ENCODE data around the gene CDH10.

The CDH10 gene

DNA sequence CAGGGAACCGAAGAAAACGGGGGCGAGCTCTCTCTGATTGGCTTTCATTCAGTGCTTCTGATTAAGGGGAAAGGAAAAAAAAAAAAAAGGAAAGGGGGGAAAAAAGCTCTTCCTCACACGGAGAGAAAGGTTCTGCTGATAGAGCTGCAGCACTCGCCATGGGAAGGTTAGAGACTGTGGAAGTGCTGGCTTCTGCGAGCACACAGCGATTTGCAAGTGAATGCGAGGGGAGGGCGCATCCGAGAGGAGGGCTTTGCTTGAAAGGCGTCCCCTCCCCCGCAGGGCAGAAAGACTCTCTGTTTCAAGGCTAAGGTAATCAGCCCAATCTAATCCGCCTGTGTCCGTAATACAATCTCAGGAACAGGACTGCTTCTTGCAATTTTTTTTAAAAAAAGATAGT lies at the start of gene CDH10:
Gene CDH10, minus strand, starts transcription at position 218 of the 400 bp plus-strand sequence. CDS start 51,488 bp downstream, outside the sequence.
- no peak for DNase-seq

DNA sequence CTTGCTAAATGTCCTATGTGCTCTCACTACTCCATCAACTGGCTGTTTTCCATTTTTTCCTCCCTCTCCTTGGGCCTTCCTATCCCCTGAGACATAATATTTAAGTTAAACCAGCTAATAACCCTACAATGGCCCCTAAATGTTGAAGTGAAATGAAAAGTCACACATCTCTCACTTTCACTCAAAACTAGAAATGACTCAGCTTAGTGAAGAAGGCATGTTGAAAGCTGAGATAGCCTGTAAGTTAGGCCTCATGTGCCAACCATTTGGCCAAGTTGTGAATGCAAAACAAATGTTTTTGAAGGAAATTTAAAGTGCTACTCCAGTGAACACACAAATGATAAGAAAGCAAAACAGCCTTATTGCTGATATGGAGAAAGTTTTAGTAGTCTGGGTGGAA lies 48.8 kb upstream of the CDH10 start:
- no peak for DNase-seq

GRCh38 chr5:24691074-24691473 lies 46.3 kb upstream of the CDH10 start:
- no peak for DNase-seq

DNA sequence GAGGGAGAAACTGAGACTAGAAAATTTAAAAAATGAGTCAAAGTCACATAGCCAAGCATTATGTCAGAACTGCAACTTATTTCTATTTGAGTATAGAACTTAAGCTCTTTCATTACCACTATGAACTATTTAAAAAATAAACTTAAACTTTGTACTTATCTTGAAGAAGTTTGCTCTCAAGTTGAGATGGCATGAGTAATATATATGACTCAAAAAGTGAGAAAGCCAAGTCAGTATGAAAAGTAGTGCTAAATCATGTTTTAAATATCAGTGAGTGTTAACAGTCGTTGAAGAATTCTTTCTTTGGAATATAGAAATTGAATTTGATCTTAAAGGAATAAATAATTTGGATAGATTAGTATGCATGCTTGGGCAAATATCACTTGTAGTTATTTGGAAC lies 36.3 kb upstream of the CDH10 start:
- DNase-seq = no peak

- DNase-seq = no peak
These were observed 23.3 kb upstream of the CDH10 start for GRCh38 chr5:24668050-24668449.

- DNase-seq = no peak
These were observed 4.8 kb upstream of the CDH10 start for GRCh38 chr5:24649531-24649930.

- DNase-seq = no peak
These were observed 2.1 kb upstream of the CDH10 start for GRCh38 chr5:24646915-24647314.

DNA sequence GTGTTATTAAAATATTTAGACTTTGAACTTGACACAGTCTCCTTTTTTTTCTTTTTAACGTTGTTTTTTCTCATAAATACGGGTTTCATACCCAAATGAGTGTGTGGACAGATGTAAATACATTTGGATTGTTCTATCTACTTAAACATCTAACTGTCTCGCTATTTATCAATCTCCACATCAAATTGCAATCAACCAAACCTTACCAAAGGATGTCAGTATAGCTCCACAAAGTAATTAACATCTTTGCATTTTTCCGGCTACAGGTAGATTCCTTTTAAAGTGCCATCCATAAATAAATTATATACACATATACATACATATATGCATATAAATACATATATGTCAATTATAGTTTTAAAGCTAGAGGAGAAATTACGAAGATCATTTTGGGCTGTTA lies 705 bp upstream of the CDH10 start:
- DNase-seq = no peak

DNA sequence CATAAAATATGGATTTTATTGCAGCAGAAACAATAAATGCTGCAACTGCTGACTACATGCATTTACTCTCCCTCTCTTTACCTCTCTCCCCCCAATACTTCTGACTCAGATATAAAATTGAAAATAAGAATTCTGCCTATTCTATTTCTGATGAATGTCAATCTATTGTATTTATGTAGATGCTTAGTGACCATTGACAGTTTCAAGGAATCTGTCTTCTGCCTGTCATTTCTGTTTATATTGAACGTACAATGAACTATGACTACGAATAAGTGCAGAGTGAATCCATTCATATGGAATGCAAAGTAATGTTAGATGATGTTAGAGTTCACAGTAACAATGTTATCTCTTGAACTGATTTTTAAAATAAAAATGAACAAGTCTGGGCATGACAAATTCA lies 898 bp downstream of the CDH10 start:
- DNase-seq = no peak

- DNase-seq = no peak
These were observed 1.6 kb downstream of the CDH10 start for GRCh38 chr5:24643156-24643555.

- DNase-seq = no peak
These were observed 2.8 kb downstream of the CDH10 start for GRCh38 chr5:24642022-24642421.

- no peak for DNase-seq
These were observed 9.6 kb downstream of the CDH10 start for GRCh38 chr5:24635209-24635608.

DNA sequence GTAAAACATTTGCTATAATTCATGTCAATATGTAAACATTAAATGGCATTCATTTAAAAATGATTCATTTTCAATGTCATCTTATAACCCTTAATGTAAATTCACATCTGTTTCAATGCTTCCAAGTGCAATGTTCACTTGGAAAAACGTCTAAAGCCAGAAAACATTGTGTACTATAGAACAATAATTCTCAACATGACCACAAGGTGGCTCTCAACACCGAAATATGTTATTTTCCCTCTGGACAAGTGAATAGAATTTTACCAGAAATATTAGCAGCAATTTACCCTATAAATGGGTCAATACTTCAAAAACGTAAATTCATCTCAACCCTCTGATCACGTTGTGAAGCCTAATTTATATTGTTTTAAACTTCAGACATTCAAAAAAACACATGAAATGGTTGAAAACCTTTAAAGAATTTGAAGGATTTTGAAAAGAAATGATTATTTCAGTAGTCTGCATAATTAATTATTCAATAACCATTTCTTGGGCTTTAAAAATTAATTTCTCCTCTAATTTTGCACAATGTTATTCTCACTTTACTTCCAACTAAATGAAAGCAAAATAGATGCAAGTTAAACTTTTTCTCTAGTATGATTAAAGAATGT lies 11.0 kb downstream of the CDH10 start:
- no peak for DNase-seq

GRCh38 chr5:24632353-24632752 lies 12.4 kb downstream of the CDH10 start:
- DNase-seq = no peak

DNA sequence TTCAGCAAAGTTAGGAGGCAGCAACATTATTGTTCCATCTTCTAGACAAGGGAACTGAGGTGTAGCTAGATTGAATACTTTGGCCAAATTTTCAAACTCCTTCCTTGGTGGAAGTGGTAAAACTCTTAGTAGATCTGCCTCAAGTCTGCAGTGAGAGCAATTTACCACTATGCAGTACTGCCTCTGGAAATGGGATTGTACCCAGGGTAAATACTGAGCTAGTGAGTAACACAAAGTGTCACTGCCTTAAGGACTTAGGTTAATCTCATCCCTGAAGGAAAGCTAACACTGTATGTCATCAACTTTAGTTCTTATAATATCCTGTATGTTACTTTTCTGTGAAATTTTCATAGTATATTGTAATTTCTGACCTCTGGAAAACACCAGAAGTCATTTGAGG lies 13.9 kb downstream of the CDH10 start:
- DNase-seq = no peak

GRCh38 chr5:24629798-24630197 lies 15.0 kb downstream of the CDH10 start:
- DNase-seq = no peak

GRCh38 chr5:24624872-24625271 lies 19.9 kb downstream of the CDH10 start:
- DNase-seq = no peak

- DNase-seq = no peak
These were observed 21.2 kb downstream of the CDH10 start for GRCh38 chr5:24623624-24624023.

DNA sequence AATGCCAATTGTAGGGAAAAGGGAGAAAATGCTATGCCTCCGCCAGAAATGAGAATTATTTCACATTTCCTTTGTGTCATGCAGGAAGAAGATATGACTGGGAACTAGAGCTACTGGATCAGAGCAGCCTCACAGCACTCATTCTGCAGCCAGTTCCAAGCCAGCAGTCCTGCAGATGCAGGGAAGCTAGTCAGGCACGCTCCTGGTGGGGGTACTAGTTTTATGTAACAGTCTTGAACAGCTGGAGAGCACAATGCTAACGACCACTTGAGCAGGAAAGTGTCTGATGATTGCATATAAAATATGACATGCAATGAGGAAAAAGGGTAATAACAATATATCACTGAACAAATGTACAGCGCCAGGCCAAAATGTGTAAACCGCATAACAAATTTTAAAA lies 21.7 kb downstream of the CDH10 start:
- DNase-seq = no peak

GRCh38 chr5:24621792-24622191 lies 23.0 kb downstream of the CDH10 start:
- no peak for DNase-seq

- no peak for DNase-seq
These were observed 28.2 kb downstream of the CDH10 start for GRCh38 chr5:24616566-24616965.

- DNase-seq = no peak
These were observed 29.6 kb downstream of the CDH10 start for GRCh38 chr5:24615159-24615558.

DNA sequence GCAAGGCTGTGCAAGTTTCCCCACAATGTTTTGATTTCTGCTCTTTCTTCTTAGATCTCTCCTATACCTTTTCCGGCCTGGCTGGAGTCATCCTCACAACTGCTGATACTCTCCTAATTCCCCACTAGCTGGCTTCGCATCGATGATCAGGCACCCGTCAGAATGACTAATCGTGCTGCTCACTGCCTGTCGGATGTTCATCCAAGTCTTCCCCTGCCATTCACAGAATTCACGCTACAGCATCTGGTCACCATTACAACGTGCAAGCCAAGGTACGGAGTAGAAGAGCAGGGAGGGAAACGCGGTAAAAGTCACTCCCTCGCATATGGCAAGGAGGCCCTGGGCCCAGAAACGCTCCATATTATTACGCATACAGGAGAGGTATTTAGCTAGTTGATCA lies 35.1 kb downstream of the CDH10 start:
- DNase-seq = no peak

GRCh38 chr5:24606971-24607370 lies 37.8 kb downstream of the CDH10 start:
- no peak for DNase-seq

DNA sequence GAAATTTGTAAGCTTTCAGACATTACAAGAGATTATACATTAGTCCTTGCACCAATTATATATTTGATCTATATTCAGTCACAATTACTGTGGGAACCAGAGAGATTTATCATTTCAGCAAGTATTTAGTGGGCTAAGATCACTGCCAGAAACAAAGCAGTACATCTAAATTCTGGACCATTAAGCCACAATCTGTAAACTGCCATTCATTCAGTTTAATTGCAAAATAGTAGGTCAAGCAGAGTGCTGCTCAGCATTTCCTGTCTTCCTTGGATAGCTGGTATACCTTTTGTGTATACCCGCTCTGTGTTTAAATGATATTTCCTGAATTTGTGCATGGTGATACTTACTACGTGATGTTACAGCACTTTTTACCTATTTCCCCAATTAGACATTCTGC lies 42.6 kb downstream of the CDH10 start:
- no peak for DNase-seq

DNA sequence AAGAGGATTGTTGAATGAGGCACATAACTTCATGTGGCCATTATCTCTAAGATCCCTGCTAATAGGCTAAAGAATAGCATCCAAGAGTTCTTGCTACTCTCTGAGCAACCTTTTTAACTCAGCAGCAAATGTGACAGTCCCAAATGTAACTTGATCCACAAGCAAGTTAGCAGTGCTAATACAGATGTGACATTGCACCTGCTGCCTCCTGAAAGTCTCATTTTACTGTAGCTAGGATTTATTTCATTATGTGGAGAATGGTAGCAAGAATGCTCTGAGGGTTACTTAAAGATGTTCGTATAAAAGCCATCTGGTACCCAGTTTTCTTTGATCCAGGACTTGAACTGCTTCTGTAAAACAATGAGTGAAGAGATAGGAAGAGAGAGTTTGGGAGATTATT lies 45.8 kb downstream of the CDH10 start:
- DNase-seq = no peak

Data from stimulated activated CD4-positive, alpha-beta T cell treated with anti-CD3 and anti-CD28 coated beads, Interleukin-2, amount 100 ng/mL, for 48 hours (primary cell).